PFSK-1 (cell line): ENCODE data around the gene RRN3.

Source experiments
- POLR2AphosphoS5 ChIP-seq: IDR thresholded peaks from 2 replicates; pipeline ENCODE4 v1.6.1; 2012; ENCODE audit warnings: low read depth, mild to moderate bottlenecking, control low read depth, low read length, moderate library complexity
- REST ChIP-seq, 2 experiments: IDR thresholded peaks; 2 replicates each; pipeline versions ENCODE4 v1.6.1 to v1.8.0; 2011 to 2012; ENCODE audit warnings: low read depth in 2 of 2, low read length in 2 of 2, control low read depth in 1 of 2, inconsistent platforms in 1 of 2, mild to moderate bottlenecking in 1 of 2, moderate library complexity in 1 of 2; ENCODE audit not compliant: insufficient read depth in 1 of 2
- SIN3A ChIP-seq: IDR thresholded peaks from 2 replicates; pipeline ENCODE4 v1.6.1; 2012; ENCODE audit warnings: mild to moderate bottlenecking, low read length, moderate library complexity, borderline replicate concordance; ENCODE audit not compliant: insufficient read depth
- TAF1 ChIP-seq: IDR thresholded peaks from 2 replicates; pipeline ENCODE4 v1.6.1; 2012; ENCODE audit warnings: low read length, control low read depth, borderline replicate concordance; ENCODE audit not compliant: insufficient read depth

- TF ChIP-seq SIN3A = no peak
- no peak for TF ChIP-seq POLR2AphosphoS5
- no peak for TF ChIP-seq REST (IDR thresholded peaks at IDR 0.05; ENCODE audit: insufficient read depth in 1 of 2, low read depth in 2 of 2, low read length in 2 of 2)
- TF ChIP-seq TAF1 = no peak
Observed at GRCh38 chr16:15049581-15050180, 44.4 kb downstream of the RRN3 start.
